A673 (cell line): Measurements from ENCODE around the gene FAM229B.

ENCODE experiments used
- CTCF ChIP-seq: fragments of 300-800, 200-600 bp; sonication (generic); conservative IDR thresholded peaks from 2 replicates; pipeline ENCODE4 v1.5.1; 2017; ENCODE audit warnings: low read depth, mild to moderate bottlenecking, antibody characterized with exemption, low read length, moderate library complexity, mixed read lengths
- EZH2 ChIP-seq: fragments of 200-600 bp; sonication (generic); IDR thresholded peaks from 2 replicates; pipeline ENCODE4 v1.6.1; 2017; ENCODE audit warnings: borderline replicate concordance, low read depth, mild to moderate bottlenecking, mixed read lengths, antibody characterized with exemption, low read length; ENCODE audit not compliant: poor library complexity, severe bottlenecking

DNA sequence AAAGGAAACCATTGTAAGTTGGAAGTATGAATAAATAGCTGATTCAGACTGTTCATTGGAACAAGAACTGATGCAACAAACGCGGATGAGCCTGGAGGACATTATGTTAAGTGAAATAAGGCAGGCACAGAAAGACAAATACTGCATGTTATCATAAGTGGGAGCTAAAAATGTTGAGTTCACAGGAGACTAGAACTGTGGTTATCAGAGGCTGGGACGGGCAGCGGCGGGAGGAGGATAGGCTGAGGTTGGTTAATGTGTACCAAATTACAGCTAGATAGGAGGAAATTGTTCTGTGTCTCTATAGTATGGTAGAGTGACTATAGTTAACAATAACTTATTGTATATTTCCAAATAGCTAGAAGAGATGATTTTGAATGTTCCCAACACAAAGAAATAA is 40.8 kb downstream of the FAM229B start:
- TF ChIP-seq CTCF (no peak), EZH2 (no peak)
